HepG2 (cell line): ENCODE data around the gene ALMS1. TPM values are rescaled to one million over a fixed set of nuclear protein-coding genes. Genes with fewer than 3 reads are reported as not detected.

Experiments used
- ATF3 ChIP-seq: sonication (generic); formaldehyde crosslinking; IDR thresholded peaks from 2 replicates; pipeline ENCODE4 v1.4.0; 2020; ENCODE audit warnings: missing genetic modification reagents
- ATF6 ChIP-seq: sonication (generic); formaldehyde crosslinking; conservative IDR thresholded peaks from 2 replicates; pipeline ENCODE4 v1.4.0; 2020; ENCODE audit warnings: missing genetic modification reagents
- CREM ChIP-seq, 2 experiments: sonication (generic) in 1 of 2; formaldehyde crosslinking in 1 of 2; IDR thresholded peaks; 2 replicates each; pipeline versions ENCODE4 v1.4.0 to v1.6.1; 2016 to 2020; ENCODE audit warnings: antibody characterized with exemption in 1 of 2, mild to moderate bottlenecking in 1 of 2, missing genetic modification reagents in 1 of 2
- HMGXB3 ChIP-seq: sonication (generic); formaldehyde crosslinking; IDR thresholded peaks from 2 replicates; pipeline ENCODE4 v1.4.0; 2020; ENCODE audit warnings: missing genetic modification reagents, borderline replicate concordance
- KLF15 ChIP-seq: sonication (generic); formaldehyde crosslinking; IDR thresholded peaks from 2 replicates; pipeline ENCODE4 v1.8.1; 2023; ENCODE audit warnings: borderline replicate concordance, mild to moderate bottlenecking, inconsistent platforms, missing genetic modification reagents, mixed read lengths
- LCORL ChIP-seq, 2 experiments: fragments of 450-650 bp in 1 of 2; sonication (generic) in 1 of 2; formaldehyde crosslinking in 1 of 2; IDR thresholded peaks; 2 replicates each; pipeline versions ENCODE4 v1.5.0 to v1.6.1; 2017 to 2020; ENCODE audit warnings: antibody characterized with exemption in 1 of 2, missing genetic modification reagents in 1 of 2
- MBD4 ChIP-seq: IDR thresholded peaks from 2 replicates; pipeline ENCODE4 v1.6.1; 2012; ENCODE audit warnings: low read length, inconsistent platforms, borderline replicate concordance
- NCOR1 ChIP-seq: fragments of 200-600 bp; sonication (generic); IDR thresholded peaks from 2 replicates; pipeline ENCODE4 v1.7.0; 2017; ENCODE audit warnings: antibody characterized with exemption, low read length, borderline replicate concordance
- PLRG1 ChIP-seq: fragments of 450-650 bp; conservative IDR thresholded peaks from 2 replicates; pipeline ENCODE4 v1.6.1; 2016
- YEATS2 ChIP-seq: sonication (generic); formaldehyde crosslinking; IDR thresholded peaks from 2 replicates; pipeline ENCODE4 v1.4.0; 2020; ENCODE audit warnings: missing genetic modification reagents, borderline replicate concordance
- ZBTB7A ChIP-seq: sonication (generic); formaldehyde crosslinking; IDR thresholded peaks from 2 replicates; pipeline ENCODE4 v1.8.0; 2022; ENCODE audit warnings: mild to moderate bottlenecking, missing genetic modification reagents
- ZFAT ChIP-seq: sonication (generic); formaldehyde crosslinking; conservative IDR thresholded peaks from 2 replicates; pipeline ENCODE4 v1.8.1; 2023; ENCODE audit warnings: missing genetic modification reagents, inconsistent platforms
- polyA plus RNA-seq, 8 experiments: library from polyadenylated mRNA; depleted of rRNA in 3 of 8; stranded (reverse) in 7 of 8; unstranded in 1 of 8; fragments of >200 nt; fragmentation: Illumina TruSeq in 4 of 8; extraction: Trizol in 4 of 8; gene quantifications; 2 replicates each; pipeline versions ENCODE4 v1.2.1 to v1.2.3, GENCODE V29; 2011 to 2016; ENCODE audit warnings: low read depth in 4 of 8, missing spikeins in 1 of 8, mixed read lengths in 1 of 8; ENCODE audit not compliant: insufficient read depth in 1 of 8
- total RNA-seq, 5 experiments: library from RNA; depleted of rRNA; stranded (reverse); fragments of >200 nt; fragmentation: Illumina TruSeq; extraction: Trizol; gene quantifications; 2 replicates each; pipeline ENCODE4 v1.2.3, GENCODE V29; 2016; ENCODE audit warnings: low read depth in 1 of 5
- TF ChIP-seq, protein P1 (sequence below): sonication (generic); formaldehyde crosslinking; IDR thresholded peaks from 2 replicates; pipeline ENCODE4 v1.4.0; 2020; ENCODE audit warnings: missing genetic modification reagents
- TF ChIP-seq, protein P2 (sequence below): sonication (generic); formaldehyde crosslinking; IDR thresholded peaks from 2 replicates; pipeline ENCODE4 v1.5.1; 2020; ENCODE audit warnings: mild to moderate bottlenecking, missing genetic modification reagents, borderline replicate concordance
- TF ChIP-seq, protein P3 (sequence below): sonication (generic); formaldehyde crosslinking; conservative IDR thresholded peaks from 2 replicates; pipeline ENCODE4 v1.8.0; 2022; ENCODE audit warnings: missing genetic modification reagents

Gene ALMS1
- total and polyA plus RNA-seq, 2 of the 13 experiments (the other 11 are each of a cell fraction or from before 2014, with no cell fraction given) = 12.9 to 21.2 TPM

DNA sequence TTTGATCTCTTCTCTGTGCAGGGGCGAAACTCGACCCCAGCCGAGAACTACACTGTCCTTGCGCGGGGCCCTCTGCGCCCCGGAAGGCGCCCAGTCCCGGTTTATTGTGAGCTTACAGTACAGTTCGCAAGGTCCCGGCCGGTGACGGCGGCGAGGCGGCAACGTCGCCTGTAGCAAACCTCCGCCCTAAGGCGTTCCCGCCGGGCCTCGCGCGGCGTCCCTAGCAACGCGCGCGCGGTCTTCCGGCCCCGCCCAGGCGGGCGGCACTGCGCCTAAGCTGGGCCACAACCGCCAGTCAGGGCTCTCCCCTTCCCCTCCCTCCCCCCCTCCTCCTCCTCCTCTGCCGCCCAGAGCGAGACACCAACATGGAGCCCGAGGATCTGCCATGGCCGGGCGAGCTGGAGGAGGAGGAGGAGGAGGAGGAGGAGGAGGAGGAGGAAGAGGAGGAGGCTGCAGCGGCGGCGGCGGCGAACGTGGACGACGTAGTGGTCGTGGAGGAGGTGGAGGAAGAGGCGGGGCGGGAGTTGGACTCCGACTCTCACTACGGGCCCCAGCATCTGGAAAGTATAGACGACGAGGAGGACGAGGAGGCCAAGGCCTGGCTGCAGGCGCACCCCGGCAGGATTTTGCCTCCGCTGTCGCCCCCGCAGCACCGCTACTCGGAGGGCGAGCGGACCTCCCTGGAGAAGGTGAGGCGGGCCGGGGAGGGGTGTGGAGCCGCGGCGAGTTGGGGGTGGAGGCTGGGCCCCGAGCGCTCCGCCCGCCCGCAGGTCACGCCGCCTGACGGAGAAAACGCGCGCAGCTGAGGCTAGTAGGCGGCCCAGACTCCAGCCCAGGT, at the start of gene ALMS1 (continued):
- TF ChIP-seq ATF3 (peak; percentile 31; the same call in 1 of the 2 replicates), MBD4 (no peak), KLF15 (CRISPR knock-in tag) (0 out of 2 replicates have a peak, but pooled peaks have one; percentile 39), PLRG1 (no peak), ZFAT (no peak), NCOR1 (peak; percentile 39; the same call in 1 of the 2 replicates), CREM (IDR thresholded peaks at IDR 0.05) (no peak; the same call in 1 of the 2 replicates), CREM (CRISPR knock-in tag; IDR thresholded peaks at IDR 0.05) (no peak), ZBTB7A (CRISPR knock-in tag) (no peak), YEATS2 (CRISPR knock-in tag) (no peak; the same call in 1 of the 2 replicates), LCORL (IDR thresholded peaks at IDR 0.05) (no peak), LCORL (CRISPR knock-in tag; IDR thresholded peaks at IDR 0.05) (peak; percentile 71), HMGXB3 (CRISPR knock-in tag) (0 out of 2 replicates have a peak, but pooled peaks have one; percentile 16), ATF6 (CRISPR knock-in tag) (0 out of 2 replicates have a peak, but pooled peaks have one; percentile 58)
- TF ChIP-seq, protein P1, sequence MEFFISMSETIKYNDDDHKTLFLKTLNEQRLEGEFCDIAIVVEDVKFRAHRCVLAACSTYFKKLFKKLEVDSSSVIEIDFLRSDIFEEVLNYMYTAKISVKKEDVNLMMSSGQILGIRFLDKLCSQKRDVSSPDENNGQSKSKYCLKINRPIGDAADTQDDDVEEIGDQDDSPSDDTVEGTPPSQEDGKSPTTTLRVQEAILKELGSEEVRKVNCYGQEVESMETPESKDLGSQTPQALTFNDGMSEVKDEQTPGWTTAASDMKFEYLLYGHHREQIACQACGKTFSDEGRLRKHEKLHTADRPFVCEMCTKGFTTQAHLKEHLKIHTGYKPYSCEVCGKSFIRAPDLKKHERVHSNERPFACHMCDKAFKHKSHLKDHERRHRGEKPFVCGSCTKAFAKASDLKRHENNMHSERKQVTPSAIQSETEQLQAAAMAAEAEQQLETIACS = peak; percentile 17; the same call in 1 of the 2 replicates
- TF ChIP-seq, protein P2, sequence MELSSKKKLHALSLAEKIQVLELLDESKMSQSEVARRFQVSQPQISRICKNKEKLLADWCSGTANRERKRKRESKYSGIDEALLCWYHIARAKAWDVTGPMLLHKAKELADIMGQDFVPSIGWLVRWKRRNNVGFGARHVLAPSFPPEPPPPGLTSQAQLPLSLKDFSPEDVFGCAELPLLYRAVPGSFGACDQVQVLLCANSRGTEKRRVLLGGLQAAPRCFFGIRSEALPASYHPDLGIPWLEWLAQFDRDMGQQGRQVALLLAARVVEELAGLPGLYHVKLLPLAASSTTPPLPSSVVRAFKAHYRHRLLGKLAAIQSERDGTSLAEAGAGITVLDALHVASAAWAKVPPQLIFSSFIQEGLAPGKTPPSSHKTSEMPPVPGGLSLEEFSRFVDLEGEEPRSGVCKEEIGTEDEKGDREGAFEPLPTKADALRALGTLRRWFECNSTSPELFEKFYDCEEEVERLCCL (CRISPR knock-in tag) = no peak
- TF ChIP-seq, protein P3, sequence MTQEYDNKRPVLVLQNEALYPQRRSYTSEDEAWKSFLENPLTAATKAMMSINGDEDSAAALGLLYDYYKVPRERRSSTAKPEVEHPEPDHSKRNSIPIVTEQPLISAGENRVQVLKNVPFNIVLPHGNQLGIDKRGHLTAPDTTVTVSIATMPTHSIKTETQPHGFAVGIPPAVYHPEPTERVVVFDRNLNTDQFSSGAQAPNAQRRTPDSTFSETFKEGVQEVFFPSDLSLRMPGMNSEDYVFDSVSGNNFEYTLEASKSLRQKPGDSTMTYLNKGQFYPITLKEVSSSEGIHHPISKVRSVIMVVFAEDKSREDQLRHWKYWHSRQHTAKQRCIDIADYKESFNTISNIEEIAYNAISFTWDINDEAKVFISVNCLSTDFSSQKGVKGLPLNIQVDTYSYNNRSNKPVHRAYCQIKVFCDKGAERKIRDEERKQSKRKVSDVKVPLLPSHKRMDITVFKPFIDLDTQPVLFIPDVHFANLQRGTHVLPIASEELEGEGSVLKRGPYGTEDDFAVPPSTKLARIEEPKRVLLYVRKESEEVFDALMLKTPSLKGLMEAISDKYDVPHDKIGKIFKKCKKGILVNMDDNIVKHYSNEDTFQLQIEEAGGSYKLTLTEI (CRISPR knock-in tag) = no peak
